IPS-NIHi7 (cell line): ENCODE measurements around the gene BCL2.

Source experiments
- DNase-seq: peaks from one replicate; pipeline ENCODE4 v3.0.0; 2012; ENCODE audit warnings: mixed read lengths; ENCODE audit errors: extremely low spot score

Gene BCL2

GRCh38 chr18:63157293-63158011 lies 162.1 kb downstream of the BCL2 start:
- no peak for DNase-seq

GRCh38 chr18:63155910-63156773 lies 163.4 kb downstream of the BCL2 start:
- DNase-seq = no peak

- peak; percentile 90 for DNase-seq
Measured at GRCh38 chr18:63155169-63155852, 164.3 kb downstream of the BCL2 start.

- DNase-seq = no peak
Measured at GRCh38 chr18:63154350-63155152, 165.0 kb downstream of the BCL2 start.

GRCh38 chr18:63152791-63153190 lies 166.8 kb downstream of the BCL2 start:
- no peak for DNase-seq

GRCh38 chr18:63152096-63152495 lies 167.5 kb downstream of the BCL2 start:
- DNase-seq = no peak

GRCh38 chr18:63151539-63151938 lies 168.0 kb downstream of the BCL2 start:
- DNase-seq = no peak

- DNase-seq = no peak
Measured at GRCh38 chr18:63150942-63151421, 168.6 kb downstream of the BCL2 start.

- DNase-seq = no peak
Measured at GRCh38 chr18:63150326-63150725, 169.2 kb downstream of the BCL2 start.

GRCh38 chr18:63149302-63149587 lies 170.3 kb downstream of the BCL2 start:
- DNase-seq = no peak

GRCh38 chr18:63148449-63149301 lies 170.9 kb downstream of the BCL2 start:
- no peak for DNase-seq

GRCh38 chr18:63147973-63148372 lies 171.6 kb downstream of the BCL2 start:
- DNase-seq = no peak

- no peak for DNase-seq
Measured at GRCh38 chr18:63146828-63147409, 172.7 kb downstream of the BCL2 start.

GRCh38 chr18:63145851-63146555 lies 173.6 kb downstream of the BCL2 start:
- DNase-seq = no peak

- no peak for DNase-seq
Measured at GRCh38 chr18:63145166-63145850, 174.3 kb downstream of the BCL2 start.

GRCh38 chr18:63144748-63145147 lies 174.8 kb downstream of the BCL2 start:
- DNase-seq = no peak

GRCh38 chr18:63143330-63143771 lies 176.2 kb downstream of the BCL2 start:
- DNase-seq = no peak

GRCh38 chr18:63142594-63143225 lies 176.9 kb downstream of the BCL2 start:
- no peak for DNase-seq

- DNase-seq = no peak
Measured at GRCh38 chr18:63141778-63142176, 177.8 kb downstream of the BCL2 start.
